Measurements from ENCODE around the gene HMX1. TPM values are rescaled to one million over a fixed set of nuclear protein-coding genes. Genes with fewer than 3 reads are reported as not detected.

HMX1 gene
- total and polyA plus RNA-seq, 5 experiments from 2014 or later = not detected

GRCh38 chr4:8844976-8845690 is 26.5 kb downstream of the HMX1 start:
- Mint-ChIP-seq H3K36me3 (peaks cover 0 to 10% (median 0%) of the 10 kb centered on the region in 3 donors), H3K27ac (no peak overlapping the region), H3K9me3 (peaks cover 0 to 12% (median 0%) of the 10 kb centered on the region in 9 donors), H3K4me1 (peaks cover 0 to 2% (median 0%) of the 10 kb centered on the region in 4 donors), H3K27me3 (peaks cover 2 to 26% (median 19%) of the 10 kb centered on the region in 5 donors), H3K4me3 (no peak overlapping the region)
- POLR2A ChIA-PET = no interaction called here
- DNase-seq (peak in 1 of 10 donors; percentile 4), ATAC-seq (no peak)

GRCh38 chr4:8843597-8843996 is 28.0 kb downstream of the HMX1 start:
- Mint-ChIP-seq H3K27ac (no peak overlapping the region), H3K36me3 (peaks cover 0 to 10% (median 0%) of the 10 kb centered on the region in 3 donors), H3K9me3 (peaks cover 0 to 12% (median 0%) of the 10 kb centered on the region in 9 donors), H3K27me3 (peaks cover 2 to 32% (median 15%) of the 10 kb centered on the region in 5 donors), H3K4me3 (no peak overlapping the region), H3K4me1 (peaks cover 0 to 2% (median 0%) of the 10 kb centered on the region in 4 donors)
- POLR2A ChIA-PET = no interaction called here
- DNase-seq (no peak), ATAC-seq (no peak)

GRCh38 chr4:8842614-8843013 is 29.0 kb downstream of the HMX1 start:
- DNase-seq = peak in 1 of 10 donors; percentile 14
- Mint-ChIP-seq H3K36me3 (peaks cover 0 to 10% (median 0%) of the 10 kb centered on the region in 3 donors), H3K9me3 (peaks cover 0 to 12% (median 0%) of the 10 kb centered on the region in 9 donors), H3K4me3 (no peak overlapping the region), H3K4me1 (peaks cover 0 to 2% (median 0%) of the 10 kb centered on the region in 4 donors), H3K27me3 (peaks cover 2 to 32% (median 13%) of the 10 kb centered on the region in 5 donors), H3K27ac (no peak overlapping the region)
- ATAC-seq = no peak
- POLR2A ChIA-PET = no interaction called here

GRCh38 chr4:8841678-8842268 is 29.9 kb downstream of the HMX1 start:
- ATAC-seq (no peak), DNase-seq (no peak)
- Mint-ChIP-seq H3K27me3 (peaks cover 2 to 30% (median 10%) of the 10 kb centered on the region in 5 donors), H3K36me3 (peaks cover 0 to 10% (median 0%) of the 10 kb centered on the region in 3 donors), H3K27ac (no peak overlapping the region), H3K4me1 (peaks cover 0 to 2% (median 0%) of the 10 kb centered on the region in 4 donors), H3K4me3 (no peak overlapping the region), H3K9me3 (peaks cover 0 to 12% (median 0%) of the 10 kb centered on the region in 9 donors)
- POLR2A ChIA-PET = no interaction called here

GRCh38 chr4:8840816-8841455 is 30.7 kb downstream of the HMX1 start:
- H3K27me3 Mint-ChIP-seq = peaks cover 2 to 34% (median 6%) of the 10 kb centered on the region in 5 donors
- H3K36me3 Mint-ChIP-seq = peaks cover 0 to 10% (median 0%) of the 10 kb centered on the region in 3 donors
- H3K9me3 Mint-ChIP-seq = peaks cover 0 to 12% (median 0%) of the 10 kb centered on the region in 9 donors
- H3K27ac Mint-ChIP-seq = no peak overlapping the region
- H3K4me3 Mint-ChIP-seq = no peak overlapping the region
- no peak for ATAC-seq
- no peaks in the 10 kb centered on the region for H3K4me1 Mint-ChIP-seq
- POLR2A ChIA-PET = no interaction called here
- peak in 2 of 10 donors; percentile 3 to 50 for DNase-seq

GRCh38 chr4:8840006-8840793 is 31.4 kb downstream of the HMX1 start:
- H3K4me3 Mint-ChIP-seq = no peak overlapping the region
- POLR2A ChIA-PET = no interaction called here
- DNase-seq = peak in 2 of 10 donors; percentile 11 to 49

GRCh38 chr4:8838961-8839431 is 32.6 kb downstream of the HMX1 start:
- ATAC-seq (no peak), DNase-seq (peak in 2 of 10 donors; percentile 14 to 45)
- Mint-ChIP-seq H3K4me1 (peaks cover 0 to 8% (median under 1%) of the 10 kb centered on the region in 4 donors), H3K9me3 (peaks cover 0 to 11% (median 0%) of the 10 kb centered on the region in 9 donors), H3K4me3 (no peak overlapping the region), H3K36me3 (peaks cover 0 to 10% (median 0%) of the 10 kb centered on the region in 3 donors), H3K27ac (no peak overlapping the region), H3K27me3 (peaks cover 0 to 31% (median 6%) of the 10 kb centered on the region in 5 donors)
- POLR2A ChIA-PET = no interaction called here

More at GRCh38 chr4:8840006-8840793, 31.4 kb downstream of the HMX1 start:
- no peak for ATAC-seq
- Mint-ChIP-seq H3K27ac (no peak overlapping the region), H3K4me1 (peaks cover 0 to 2% (median under 1%) of the 10 kb centered on the region in 4 donors), H3K36me3 (peaks cover 0 to 10% (median 0%) of the 10 kb centered on the region in 3 donors), H3K9me3 (peaks cover 0 to 12% (median 0%) of the 10 kb centered on the region in 9 donors), H3K27me3 (peaks cover 2 to 30% (median 4%) of the 10 kb centered on the region in 5 donors)

- ATAC-seq (no peak), DNase-seq (peak in 1 of 10 donors; percentile 3)
- Mint-ChIP-seq H3K27me3 (peaks cover 0 to 27% (median 6%) of the 10 kb centered on the region in 5 donors), H3K4me3 (no peak overlapping the region), H3K27ac (no peak overlapping the region), H3K4me1 (peaks cover 0 to 8% (median under 1%) of the 10 kb centered on the region in 4 donors), H3K36me3 (peaks cover 0 to 5% (median 0%) of the 10 kb centered on the region in 3 donors), H3K9me3 (peaks cover 0 to 5% (median 0%) of the 10 kb centered on the region in 9 donors)
- POLR2A ChIA-PET = no interaction called here
Measured at GRCh38 chr4:8838296-8838960, 33.2 kb downstream of the HMX1 start.

GRCh38 chr4:8837181-8837841 is 34.3 kb downstream of the HMX1 start:
- Mint-ChIP-seq H3K27me3 (peaks cover 0 to 25% (median 6%) of the 10 kb centered on the region in 5 donors), H3K4me1 (peaks cover 0 to 8% (median under 1%) of the 10 kb centered on the region in 4 donors), H3K9me3 (no peaks in the 10 kb centered on the region), H3K27ac (no peak overlapping the region), H3K36me3 (no peaks in the 10 kb centered on the region), H3K4me3 (no peak overlapping the region)
- ATAC-seq (no peak), DNase-seq (peak in 2 of 10 donors; percentile 3 to 5)
- POLR2A ChIA-PET = no interaction called here

GRCh38 chr4:8836664-8837171 is 34.9 kb downstream of the HMX1 start:
- peaks cover 0 to 26% (median 6%) of the 10 kb centered on the region in 5 donors for H3K27me3 Mint-ChIP-seq
- H3K36me3 Mint-ChIP-seq = no peaks in the 10 kb centered on the region
- DNase-seq (peak in 2 of 10 donors; percentile 14 to 60), ATAC-seq (no peak)
- H3K4me3 Mint-ChIP-seq = no peak overlapping the region
- no peaks in the 10 kb centered on the region for H3K9me3 Mint-ChIP-seq
- peaks cover 0 to 8% (median under 1%) of the 10 kb centered on the region in 4 donors for H3K4me1 Mint-ChIP-seq
- H3K27ac Mint-ChIP-seq = no peak overlapping the region
- POLR2A ChIA-PET = no interaction called here

Data from naive thymus-derived CD8-positive, alpha-beta T cell (primary cell).